Measurements from ENCODE around the gene PTCHD1.

DNA sequence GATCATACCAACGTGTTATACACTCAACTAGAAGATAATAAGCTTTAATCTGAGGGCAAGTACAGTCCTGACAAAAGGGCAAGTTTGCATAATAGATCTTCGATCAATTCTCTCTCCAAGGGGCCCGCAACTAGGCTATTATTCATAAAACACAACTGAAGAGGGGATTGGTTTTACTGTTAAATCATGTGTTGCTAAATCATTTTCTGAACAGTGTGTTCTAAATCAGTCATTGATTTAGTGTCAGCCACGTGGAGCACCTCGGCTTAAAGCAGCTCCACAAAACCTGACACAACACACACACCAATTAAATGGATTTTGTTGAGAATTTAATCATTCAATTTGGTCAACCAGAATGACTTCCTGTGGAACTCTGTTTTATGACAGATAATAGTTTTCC, 61.6 kb downstream of the PTCHD1 start:
- TF ChIP-seq CTCF (IDR thresholded peaks at IDR 0.05): no peak
- no peak for TF ChIP-seq POLR2AphosphoS5 (IDR thresholded peaks at IDR 0.05; ENCODE audit: low read depth, low read length)
- TF ChIP-seq MXI1 (IDR thresholded peaks at IDR 0.05; ENCODE audit: low read depth, low read length): no peak
- TF ChIP-seq TEAD4 (IDR thresholded peaks at IDR 0.05; ENCODE audit: borderline replicate concordance, insufficient read depth): no peak
- no peak for TF ChIP-seq RCOR1 (IDR thresholded peaks at IDR 0.05; ENCODE audit: low read length)
- TF ChIP-seq TAF1 (IDR thresholded peaks at IDR 0.05; ENCODE audit: borderline replicate concordance, low read depth, low read length): no peak
- TF ChIP-seq EP300 (IDR thresholded peaks at IDR 0.05; ENCODE audit: borderline replicate concordance in 1 of 2, low read depth in 1 of 2, low read length in 1 of 2): no peak
- TF ChIP-seq RXRA (IDR thresholded peaks at IDR 0.05; ENCODE audit: borderline replicate concordance, low read depth): no peak
- TF ChIP-seq SIN3A (IDR thresholded peaks at IDR 0.05; ENCODE audit: borderline replicate concordance, low read depth, low read length): no peak
- TF ChIP-seq, protein P1, sequence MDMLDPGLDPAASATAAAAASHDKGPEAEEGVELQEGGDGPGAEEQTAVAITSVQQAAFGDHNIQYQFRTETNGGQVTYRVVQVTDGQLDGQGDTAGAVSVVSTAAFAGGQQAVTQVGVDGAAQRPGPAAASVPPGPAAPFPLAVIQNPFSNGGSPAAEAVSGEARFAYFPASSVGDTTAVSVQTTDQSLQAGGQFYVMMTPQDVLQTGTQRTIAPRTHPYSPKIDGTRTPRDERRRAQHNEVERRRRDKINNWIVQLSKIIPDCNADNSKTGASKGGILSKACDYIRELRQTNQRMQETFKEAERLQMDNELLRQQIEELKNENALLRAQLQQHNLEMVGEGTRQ (IDR thresholded peaks at IDR 0.05; ENCODE audit: borderline replicate concordance, low read depth, low read length): no peak
- TF ChIP-seq MAX (IDR thresholded peaks at IDR 0.05; ENCODE audit: low read depth): no peak
- no peak for TF ChIP-seq RAD21 (IDR thresholded peaks at IDR 0.05; ENCODE audit: low read length)

All from SK-N-SH (cell line).